ENCODE results near the gene OMD.

DNA sequence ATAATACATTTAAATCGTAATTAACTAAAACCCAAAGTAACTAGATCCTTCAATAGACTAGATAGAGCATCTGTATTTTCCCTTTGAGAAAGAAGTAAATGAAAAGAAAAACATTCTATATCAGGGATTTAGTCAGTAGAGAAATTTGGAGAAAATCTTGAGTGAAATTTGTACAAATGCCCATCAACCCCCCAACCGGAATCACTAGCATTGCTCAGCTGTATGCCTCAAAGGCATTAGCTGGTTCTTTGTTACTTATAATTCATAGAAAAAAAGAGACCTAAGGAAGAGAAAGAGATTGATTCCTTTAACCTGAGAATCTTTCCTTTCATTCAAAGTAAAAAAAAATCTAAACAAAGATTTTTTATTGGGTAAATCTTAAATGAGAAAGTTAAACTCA is 659 bp downstream of the OMD start:
- no peak for TF ChIP-seq CTCF (IDR thresholded peaks at IDR 0.05)
- no peak for TF ChIP-seq POLR2A (IDR thresholded peaks at IDR 0.05)
